C4-2B (cell line): ENCODE results near the gene CIART.

Experiments used
- ZFX ChIP-seq: fragments of 450-650 bp; IDR thresholded peaks from 2 replicates; pipeline ENCODE4 v1.6.1; 2017
- TF ChIP-seq, protein P1 (sequence below): fragments of 450-650 bp; conservative IDR thresholded peaks from 2 replicates; pipeline ENCODE4 v1.5.1; 2017; ENCODE audit warnings: mild to moderate bottlenecking

DNA sequence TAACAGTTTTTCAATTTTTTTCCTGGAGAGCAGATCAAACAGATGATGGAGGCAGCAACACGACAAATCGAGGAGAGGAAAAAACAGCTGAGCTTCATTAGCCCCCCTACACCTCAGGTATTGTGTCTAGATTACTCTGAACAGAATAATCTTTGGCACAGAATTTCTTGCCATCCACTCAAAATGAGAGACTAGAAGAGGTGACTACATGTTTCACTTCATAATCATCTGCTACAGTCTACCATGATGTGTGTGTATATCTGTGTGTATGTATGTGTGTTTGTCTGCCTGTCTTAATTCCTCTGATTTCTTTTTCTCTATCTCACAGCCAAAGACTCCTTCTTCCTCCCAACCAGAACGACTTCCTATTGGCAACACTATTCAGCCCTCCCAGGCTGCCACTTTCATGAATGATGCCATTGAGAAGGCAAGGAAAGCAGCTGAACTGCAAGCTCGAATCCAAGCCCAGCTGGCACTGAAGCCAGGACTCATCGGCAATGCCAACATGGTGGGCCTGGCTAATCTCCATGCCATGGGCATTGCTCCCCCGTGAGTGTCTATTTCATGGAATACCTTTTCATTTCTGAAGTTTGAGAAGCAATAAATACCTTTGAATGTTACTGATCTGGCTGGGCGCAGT, 50.4 kb downstream of the CIART start:
- TF ChIP-seq, protein P1, sequence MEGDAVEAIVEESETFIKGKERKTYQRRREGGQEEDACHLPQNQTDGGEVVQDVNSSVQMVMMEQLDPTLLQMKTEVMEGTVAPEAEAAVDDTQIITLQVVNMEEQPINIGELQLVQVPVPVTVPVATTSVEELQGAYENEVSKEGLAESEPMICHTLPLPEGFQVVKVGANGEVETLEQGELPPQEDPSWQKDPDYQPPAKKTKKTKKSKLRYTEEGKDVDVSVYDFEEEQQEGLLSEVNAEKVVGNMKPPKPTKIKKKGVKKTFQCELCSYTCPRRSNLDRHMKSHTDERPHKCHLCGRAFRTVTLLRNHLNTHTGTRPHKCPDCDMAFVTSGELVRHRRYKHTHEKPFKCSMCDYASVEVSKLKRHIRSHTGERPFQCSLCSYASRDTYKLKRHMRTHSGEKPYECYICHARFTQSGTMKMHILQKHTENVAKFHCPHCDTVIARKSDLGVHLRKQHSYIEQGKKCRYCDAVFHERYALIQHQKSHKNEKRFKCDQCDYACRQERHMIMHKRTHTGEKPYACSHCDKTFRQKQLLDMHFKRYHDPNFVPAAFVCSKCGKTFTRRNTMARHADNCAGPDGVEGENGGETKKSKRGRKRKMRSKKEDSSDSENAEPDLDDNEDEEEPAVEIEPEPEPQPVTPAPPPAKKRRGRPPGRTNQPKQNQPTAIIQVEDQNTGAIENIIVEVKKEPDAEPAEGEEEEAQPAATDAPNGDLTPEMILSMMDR = no peak
- no peak for TF ChIP-seq ZFX
